Right atrium auricular region (tissue), 2 donors: ENCODE results near the gene NOC4L. TPM values are rescaled to one million over a fixed set of nuclear protein-coding genes. Genes with fewer than 3 reads are reported as not detected.

Source experiments
- DNase-seq: peaks from one replicate; pipeline ENCODE4 v3.0.0-alpha.2; 2019; ENCODE audit warnings: low spot score
- H3K27ac ChIP-seq, 2 donors: fragments of 200-600 bp; sonication (generic); 1 replicate in 1 of 2; 2 replicates in 1 of 2; pipeline ENCODE4 v1.5.1; 2016 to 2019
- H3K27me3 ChIP-seq, 2 donors: fragments of 200-600 bp; sonication (generic); one replicate each; pipeline versions ENCODE4 v1.5.1 to v1.6.0; 2017 to 2019
- H3K36me3 ChIP-seq: fragments of 200-600 bp; sonication (generic); one replicate; pipeline ENCODE4 v1.5.1; 2016
- H3K4me1 ChIP-seq, 2 donors: fragments of 200-600 bp; sonication (generic); one replicate each; pipeline versions ENCODE4 v1.5.1 to v1.6.0; 2017 to 2019
- H3K4me3 ChIP-seq, 2 donors: fragments of 200-600 bp; sonication (generic); 1 replicate in 1 of 2; 2 replicates in 1 of 2; pipeline ENCODE4 v1.5.1; 2017 to 2019; ENCODE audit warnings: mild to moderate bottlenecking in 1 of 2, moderate library complexity in 1 of 2
- H3K9me3 ChIP-seq, 2 donors: fragments of 200-600 bp; sonication (generic); one replicate each; pipeline ENCODE4 v1.5.1; 2019
- total RNA-seq, 2 donors: library from RNA; depleted of rRNA; stranded (reverse); fragments of >200 nt; gene quantifications; one replicate each; pipeline ENCODE4 v1.1.0, GENCODE V29; 2016
- TF ChIP-seq, protein P1 (sequence below), 2 donors: fragments of 200-600 bp; sonication (generic); IDR thresholded peaks; one replicate each; pipeline ENCODE4 v1.5.1; 2019; ENCODE audit warnings: antibody characterized with exemption in 2 of 2

The NOC4L gene
- total RNA-seq, 2 donors from 2014 or later = 6.9 to 9.9 TPM

DNA sequence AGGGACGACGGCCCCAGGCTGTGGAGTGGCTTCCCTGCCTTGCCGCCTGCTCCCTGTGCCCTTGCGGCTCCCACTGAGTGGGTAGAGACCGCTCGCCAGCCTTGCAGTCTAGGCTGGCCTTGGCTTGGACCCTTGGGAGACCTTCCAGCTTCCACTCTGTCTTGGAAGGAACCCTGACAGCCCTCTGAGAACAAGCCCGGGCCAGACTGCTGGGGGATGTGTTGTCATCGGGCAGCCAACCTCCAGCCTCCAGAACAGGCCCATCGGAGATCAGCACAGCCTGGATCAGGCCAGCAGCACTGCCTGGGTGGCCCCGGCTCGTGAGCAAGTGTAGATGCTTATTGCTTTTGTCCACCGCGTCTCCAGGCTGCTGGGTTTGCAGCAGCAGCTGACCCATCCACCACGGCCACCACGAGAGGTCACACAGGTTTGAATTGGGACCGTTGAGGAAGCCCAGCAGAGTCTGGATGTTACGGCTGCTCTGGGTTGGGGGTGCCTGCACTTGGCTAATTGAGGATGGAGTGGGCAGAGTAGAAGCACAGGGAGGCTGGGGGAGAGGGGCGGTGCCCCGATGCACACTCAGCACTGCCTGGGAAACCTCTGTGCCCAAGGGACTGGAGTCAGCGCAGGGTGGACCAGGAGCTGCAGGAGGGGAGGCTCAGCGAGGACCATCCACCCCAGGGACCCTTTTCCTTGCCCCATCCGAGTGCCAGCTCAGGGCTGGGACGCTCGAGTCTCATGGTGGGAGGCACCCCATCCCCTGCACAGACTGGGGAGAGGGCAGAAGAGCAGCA lies 55.5 kb downstream of the NOC4L start:
- H3K4me3 ChIP-seq = no peak overlapping the region
- H3K27me3 ChIP-seq = no peaks in the 10 kb centered on the region
- DNase-seq = no peak
- no peak overlapping the region for H3K27ac ChIP-seq
- no peaks in the 10 kb centered on the region for H3K9me3 ChIP-seq
- H3K4me1 ChIP-seq = peaks cover 0 to 1% of the 10 kb centered on the region in 2 donors
- TF ChIP-seq, protein P1, sequence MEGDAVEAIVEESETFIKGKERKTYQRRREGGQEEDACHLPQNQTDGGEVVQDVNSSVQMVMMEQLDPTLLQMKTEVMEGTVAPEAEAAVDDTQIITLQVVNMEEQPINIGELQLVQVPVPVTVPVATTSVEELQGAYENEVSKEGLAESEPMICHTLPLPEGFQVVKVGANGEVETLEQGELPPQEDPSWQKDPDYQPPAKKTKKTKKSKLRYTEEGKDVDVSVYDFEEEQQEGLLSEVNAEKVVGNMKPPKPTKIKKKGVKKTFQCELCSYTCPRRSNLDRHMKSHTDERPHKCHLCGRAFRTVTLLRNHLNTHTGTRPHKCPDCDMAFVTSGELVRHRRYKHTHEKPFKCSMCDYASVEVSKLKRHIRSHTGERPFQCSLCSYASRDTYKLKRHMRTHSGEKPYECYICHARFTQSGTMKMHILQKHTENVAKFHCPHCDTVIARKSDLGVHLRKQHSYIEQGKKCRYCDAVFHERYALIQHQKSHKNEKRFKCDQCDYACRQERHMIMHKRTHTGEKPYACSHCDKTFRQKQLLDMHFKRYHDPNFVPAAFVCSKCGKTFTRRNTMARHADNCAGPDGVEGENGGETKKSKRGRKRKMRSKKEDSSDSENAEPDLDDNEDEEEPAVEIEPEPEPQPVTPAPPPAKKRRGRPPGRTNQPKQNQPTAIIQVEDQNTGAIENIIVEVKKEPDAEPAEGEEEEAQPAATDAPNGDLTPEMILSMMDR (IDR thresholded peaks at IDR 0.05) = no peak
- no peaks in the 10 kb centered on the region for H3K36me3 ChIP-seq

DNA sequence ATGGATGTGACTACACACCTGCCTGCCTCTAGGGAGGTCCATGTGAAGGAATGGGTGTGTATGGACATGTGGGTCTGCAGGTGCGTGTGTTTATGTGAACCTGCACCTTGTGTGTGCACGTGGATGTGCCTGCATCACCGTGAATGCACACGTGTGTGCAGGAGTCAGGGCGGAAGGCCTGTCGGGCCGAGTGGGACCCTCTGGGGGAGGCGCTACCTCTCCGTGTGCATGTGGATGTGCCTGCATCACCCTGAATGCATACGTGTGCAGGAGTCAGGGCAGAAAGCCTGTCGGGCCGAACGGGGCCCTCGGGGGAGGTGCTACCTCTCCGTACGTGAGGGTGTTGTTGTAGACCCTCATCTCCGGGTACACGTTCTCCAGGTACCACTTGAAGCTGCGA lies 56.5 kb downstream of the NOC4L start:
- H3K4me3 ChIP-seq = no peak overlapping the region
- H3K36me3 ChIP-seq = no peaks in the 10 kb centered on the region
- DNase-seq = no peak
- no peaks in the 10 kb centered on the region for H3K9me3 ChIP-seq
- H3K27ac ChIP-seq = no peak overlapping the region
- TF ChIP-seq, protein P1 (IDR thresholded peaks at IDR 0.05) = no peak
- H3K4me1 ChIP-seq = peaks cover 0 to 12% of the 10 kb centered on the region in 2 donors
- H3K27me3 ChIP-seq = no peaks in the 10 kb centered on the region

DNA sequence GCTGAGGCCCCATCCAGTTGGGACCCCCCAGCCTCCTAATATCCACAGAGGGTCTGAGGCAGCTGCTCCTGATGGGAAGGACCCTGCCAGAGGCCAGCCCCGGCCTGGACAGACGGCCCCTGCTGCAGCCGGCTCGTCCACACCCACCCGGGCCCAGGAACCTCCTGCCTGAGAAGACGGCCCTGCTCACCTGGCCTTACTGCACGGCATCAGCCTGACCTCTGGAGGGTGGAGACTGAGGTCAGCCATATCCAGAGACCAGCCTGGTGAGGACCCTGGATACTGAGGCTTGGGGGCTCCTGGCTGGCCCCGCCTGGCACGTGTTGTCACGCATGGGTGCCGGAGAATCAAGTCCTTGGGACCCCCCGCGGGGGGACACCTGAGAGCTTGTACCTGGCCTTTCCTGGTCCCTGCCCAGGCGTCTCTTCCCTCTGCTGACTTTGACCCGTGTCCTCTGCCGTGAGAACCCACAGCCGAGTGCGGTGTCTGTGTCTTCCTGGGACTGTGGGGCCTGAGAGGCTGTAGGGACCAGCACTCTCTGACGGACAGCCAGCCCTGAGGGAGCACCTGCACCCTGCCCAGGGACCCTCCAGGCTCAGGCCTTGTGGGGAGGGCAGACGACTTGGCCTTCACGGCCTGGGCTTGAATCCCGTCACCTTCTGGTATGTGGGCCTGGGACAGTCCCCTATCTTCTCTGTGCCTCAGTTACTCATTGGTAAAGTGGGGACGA lies 57.3 kb downstream of the NOC4L start:
- TF ChIP-seq, protein P1 (IDR thresholded peaks at IDR 0.05) = no peak
- Histone ChIP-seq H3K4me1 (peaks cover 0 to 12% of the 10 kb centered on the region in 2 donors), H3K27ac (no peak overlapping the region), H3K4me3 (no peak overlapping the region), H3K9me3 (no peaks in the 10 kb centered on the region), H3K36me3 (no peaks in the 10 kb centered on the region), H3K27me3 (no peaks in the 10 kb centered on the region)
- no peak for DNase-seq

Other genes with a start within 250 kb of the NOC4L start
- gene ULK1, start 249.8 kb upstream of the NOC4L start, total RNA-seq = 10 to 100 TPM; 16.2 to 23.4 TPM
- gene PUS1, start 215.2 kb upstream of the NOC4L start, total RNA-seq = 10 to 100 TPM in 1 of 2 donors, 1 to 10 TPM in 1; 5.0 to 10.3 TPM
- gene EP400, start 194.5 kb upstream of the NOC4L start, total RNA-seq = 10 to 100 TPM; 10.5 to 15.5 TPM
- gene DDX51, start 138 bp upstream of the NOC4L start, total RNA-seq = 1 to 10 TPM; 6.6 to 8.0 TPM
- 10 to 100 TPM in 1 of 2 donors, 1 to 10 TPM in 1; 4.0 to 10.8 TPM for gene GALNT9, start 185.1 kb downstream of the NOC4L start, total RNA-seq